ENCODE measurements around the gene PRDM7. TPM values are rescaled to one million over a fixed set of nuclear protein-coding genes. Genes with fewer than 3 reads are reported as not detected.

Gene PRDM7
- total and polyA plus RNA-seq, 2 experiments from 2014 or later, result not detected

GRCh38 chr16:90012991-90013745, 64.0 kb downstream of the PRDM7 start:
- DNase-seq (ENCODE audit: low read depth in 1 of 2, low spot score in 1 of 2), result no peak
- no peak for TF ChIP-seq CTCF (IDR thresholded peaks at IDR 0.05; ENCODE audit: low read depth, low read length)
- H3K27me3 ChIP-seq, result peaks cover 27% of the 10 kb centered on the region
- H3K4me1 ChIP-seq (ENCODE audit: low read depth), result no peaks in the 10 kb centered on the region
- H3K36me3 ChIP-seq, result no peaks in the 10 kb centered on the region
- H3K4me3 ChIP-seq, result no peak overlapping the region
- no peak overlapping the region for H3K27ac ChIP-seq
- no peaks in the 10 kb centered on the region for H3K9me3 ChIP-seq (ENCODE audit: low read depth)

GRCh38 chr16:90011908-90012501, 65.1 kb downstream of the PRDM7 start:
- H3K27ac ChIP-seq, result no peak overlapping the region
- TF ChIP-seq CTCF (IDR thresholded peaks at IDR 0.05; ENCODE audit: low read depth, low read length), result no peak
- no peak for DNase-seq (ENCODE audit: low read depth in 1 of 2, low spot score in 1 of 2)
- H3K36me3 ChIP-seq, result no peaks in the 10 kb centered on the region
- no peaks in the 10 kb centered on the region for H3K4me1 ChIP-seq (ENCODE audit: low read depth)
- H3K4me3 ChIP-seq, result no peak overlapping the region
- H3K27me3 ChIP-seq, result peaks cover 16% of the 10 kb centered on the region
- H3K9me3 ChIP-seq (ENCODE audit: low read depth), result no peaks in the 10 kb centered on the region

GRCh38 chr16:90011508-90011819, 65.7 kb downstream of the PRDM7 start:
- DNase-seq (ENCODE audit: low read depth in 1 of 2, low spot score in 1 of 2), result no peak
- TF ChIP-seq CTCF (IDR thresholded peaks at IDR 0.05; ENCODE audit: low read depth, low read length), result no peak

GRCh38 chr16:90010676-90011507, 66.2 kb downstream of the PRDM7 start:
- DNase-seq (ENCODE audit: low read depth in 1 of 2, low spot score in 1 of 2), result no peak
- no peaks in the 10 kb centered on the region for H3K36me3 ChIP-seq
- H3K27ac ChIP-seq, result no peak overlapping the region
- H3K4me1 ChIP-seq (ENCODE audit: low read depth), result no peaks in the 10 kb centered on the region
- H3K4me3 ChIP-seq, result no peak overlapping the region
- H3K9me3 ChIP-seq (ENCODE audit: low read depth), result no peaks in the 10 kb centered on the region
- H3K27me3 ChIP-seq, result peaks cover 4% of the 10 kb centered on the region
- no peak for TF ChIP-seq CTCF (IDR thresholded peaks at IDR 0.05; ENCODE audit: low read depth, low read length)

More at GRCh38 chr16:90011508-90011819, 65.7 kb downstream of the PRDM7 start:
- Histone ChIP-seq H3K4me1 (ENCODE audit: low read depth) (no peaks in the 10 kb centered on the region), H3K27ac (no peak overlapping the region), H3K4me3 (no peak overlapping the region), H3K36me3 (no peaks in the 10 kb centered on the region), H3K9me3 (ENCODE audit: low read depth) (no peaks in the 10 kb centered on the region), H3K27me3 (peaks cover 10% of the 10 kb centered on the region)

GRCh38 chr16:90009172-90009899, 67.8 kb downstream of the PRDM7 start:
- no peak for TF ChIP-seq CTCF (IDR thresholded peaks at IDR 0.05; ENCODE audit: low read depth, low read length)
- Histone ChIP-seq H3K4me1 (ENCODE audit: low read depth) (no peaks in the 10 kb centered on the region), H3K27me3 (no peaks in the 10 kb centered on the region), H3K27ac (no peak overlapping the region), H3K36me3 (no peaks in the 10 kb centered on the region), H3K4me3 (no peak overlapping the region), H3K9me3 (ENCODE audit: low read depth) (no peaks in the 10 kb centered on the region)
- no peak for DNase-seq (ENCODE audit: low read depth in 1 of 2, low spot score in 1 of 2)

All from cardiac muscle cell (in vitro differentiated cells and primary cell).